Nucleus accumbens (tissue), 56 donors: ENCODE data around the gene GRM1.

ENCODE experiments used
- DNase-seq, 56 donors: peaks; one replicate each; lab custom pipeline; 2025; lab: John Stamatoyannopoulos, UW

The GRM1 gene

DNA sequence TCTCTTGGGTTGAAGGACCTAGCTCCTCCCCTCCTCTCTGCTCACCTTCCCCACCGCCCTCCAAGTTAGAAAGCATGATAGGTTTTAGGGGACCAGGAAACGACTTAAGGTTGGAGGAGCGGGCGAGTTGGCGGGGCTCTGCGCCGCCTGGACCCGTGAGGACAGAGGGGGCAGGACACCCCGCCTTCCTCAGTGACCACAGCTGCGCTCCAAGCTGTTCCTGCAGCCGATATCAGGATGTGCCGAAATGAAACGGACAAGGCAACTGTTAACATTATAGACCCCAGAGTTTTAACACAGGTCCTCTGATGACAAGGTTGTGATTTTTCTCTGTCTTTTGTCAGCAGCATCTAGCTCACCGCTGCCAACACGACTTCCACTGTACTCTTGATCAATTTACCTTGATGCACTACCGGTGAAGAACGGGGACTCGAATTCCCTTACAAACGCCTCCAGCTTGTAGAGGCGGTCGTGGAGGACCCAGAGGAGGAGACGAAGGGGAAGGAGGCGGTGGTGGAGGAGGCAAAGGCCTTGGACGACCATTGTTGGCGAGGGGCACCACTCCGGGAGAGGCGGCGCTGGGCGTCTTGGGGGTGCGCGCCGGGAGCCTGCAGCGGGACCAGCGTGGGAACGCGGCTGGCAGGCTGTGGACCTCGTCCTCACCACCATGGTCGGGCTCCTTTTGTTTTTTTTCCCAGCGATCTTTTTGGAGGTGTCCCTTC lies at the start of gene GRM1:
GRM1 (plus strand) TSS at position 212 of the 722 bp plus-strand sequence; CDS start at position 668, 456 bp downstream.
- peak in 3 of 56 donors; percentile 1 to 7 (median 2) for DNase-seq

DNA sequence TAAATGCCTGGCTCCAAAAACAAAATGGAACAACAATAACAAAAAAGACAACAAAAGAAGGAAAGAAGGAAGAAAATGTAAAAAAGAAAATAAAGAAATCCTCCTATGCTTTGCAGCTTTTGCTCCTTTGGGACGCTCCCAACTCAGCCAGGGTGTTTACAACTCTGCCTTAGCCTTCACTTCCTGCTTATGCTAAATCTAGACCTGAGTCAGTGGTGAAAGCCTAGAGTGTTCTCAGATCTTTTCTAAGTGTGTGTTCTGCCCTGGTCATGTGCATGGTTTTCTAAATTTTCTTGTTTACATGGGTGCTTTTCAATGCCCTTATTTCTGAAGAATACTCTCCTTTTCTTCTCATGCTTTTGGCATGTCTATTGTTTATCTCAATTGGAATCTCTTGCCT lies 19.5 kb upstream of the GRM1 start:
- no peak for DNase-seq

DNA sequence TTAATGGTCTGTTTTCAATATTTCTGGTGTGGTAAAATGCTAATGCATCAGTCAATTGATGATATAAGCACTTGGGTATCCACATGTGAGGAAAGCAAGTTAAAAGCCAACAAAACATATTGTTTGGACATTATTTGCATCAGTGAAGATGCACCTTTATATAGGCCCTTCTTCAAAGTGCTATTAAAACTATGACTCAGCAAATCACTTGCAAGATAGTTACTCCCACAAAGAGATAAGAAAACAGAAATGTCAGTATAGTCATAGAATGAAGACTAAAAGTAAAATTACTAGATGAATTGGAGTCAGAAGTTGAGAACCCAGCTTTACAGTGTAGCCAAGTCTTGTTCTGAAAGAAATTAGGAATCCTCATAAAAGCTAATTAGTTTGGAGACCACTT lies 14.6 kb upstream of the GRM1 start:
- no peak for DNase-seq

GRCh38 chr6:146017672-146018071 lies 11.2 kb upstream of the GRM1 start:
- DNase-seq = no peak

GRCh38 chr6:146026873-146027272 lies 2.0 kb upstream of the GRM1 start:
- no peak for DNase-seq

DNA sequence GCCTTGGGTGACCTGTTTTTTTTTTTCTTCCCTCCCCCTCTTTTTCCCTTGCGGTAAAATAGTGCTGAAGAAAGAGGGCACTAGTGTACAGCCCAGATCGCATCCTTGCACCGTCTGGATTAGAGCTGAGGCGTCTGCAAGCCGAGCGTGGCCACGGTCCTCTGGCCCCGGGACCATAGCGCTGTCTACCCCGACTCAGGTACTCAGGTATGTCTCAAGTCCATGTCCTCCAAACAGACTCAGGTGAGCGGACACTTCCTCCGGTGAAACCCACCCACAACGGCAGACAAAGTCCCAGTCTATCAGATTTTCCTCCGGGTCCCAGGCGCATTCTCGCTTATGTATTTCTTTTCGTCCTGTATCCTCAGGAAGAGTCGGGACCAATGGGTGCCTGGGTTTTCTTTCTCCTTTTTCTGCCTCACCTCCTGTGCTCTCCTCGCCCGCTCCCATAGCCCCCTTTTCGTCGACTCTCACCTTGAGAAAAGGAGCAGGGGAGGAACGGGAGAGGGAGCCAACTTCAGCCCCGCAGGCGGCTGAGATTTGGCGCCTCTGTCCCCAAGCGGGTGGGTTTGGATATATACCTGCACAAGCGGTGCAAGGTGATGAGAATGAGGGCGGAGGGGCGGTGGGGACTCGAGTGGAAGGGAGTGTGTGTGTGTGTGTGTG lies 1.1 kb upstream of the GRM1 start:
- DNase-seq = peak in 16 of 56 donors; percentile 4 to 43 (median 22)

- peak in 18 of 56 donors; percentile 1 to 51 (median 18) for DNase-seq
Measured at GRCh38 chr6:146028252-146028795, 538 bp upstream of the GRM1 start.

DNA sequence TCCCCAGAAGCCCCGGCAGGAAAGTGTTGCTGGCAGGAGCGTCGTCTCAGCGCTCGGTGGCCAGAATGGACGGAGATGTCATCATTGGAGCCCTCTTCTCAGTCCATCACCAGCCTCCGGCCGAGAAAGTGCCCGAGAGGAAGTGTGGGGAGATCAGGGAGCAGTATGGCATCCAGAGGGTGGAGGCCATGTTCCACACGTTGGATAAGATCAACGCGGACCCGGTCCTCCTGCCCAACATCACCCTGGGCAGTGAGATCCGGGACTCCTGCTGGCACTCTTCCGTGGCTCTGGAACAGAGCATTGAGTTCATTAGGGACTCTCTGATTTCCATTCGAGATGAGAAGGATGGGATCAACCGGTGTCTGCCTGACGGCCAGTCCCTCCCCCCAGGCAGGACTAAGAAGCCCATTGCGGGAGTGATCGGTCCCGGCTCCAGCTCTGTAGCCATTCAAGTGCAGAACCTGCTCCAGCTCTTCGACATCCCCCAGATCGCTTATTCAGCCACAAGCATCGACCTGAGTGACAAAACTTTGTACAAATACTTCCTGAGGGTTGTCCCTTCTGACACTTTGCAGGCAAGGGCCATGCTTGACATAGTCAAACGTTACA lies 817 bp downstream of the GRM1 start:
- no peak for DNase-seq

GRCh38 chr6:146032387-146032786 lies 3.5 kb downstream of the GRM1 start:
- no peak for DNase-seq

DNA sequence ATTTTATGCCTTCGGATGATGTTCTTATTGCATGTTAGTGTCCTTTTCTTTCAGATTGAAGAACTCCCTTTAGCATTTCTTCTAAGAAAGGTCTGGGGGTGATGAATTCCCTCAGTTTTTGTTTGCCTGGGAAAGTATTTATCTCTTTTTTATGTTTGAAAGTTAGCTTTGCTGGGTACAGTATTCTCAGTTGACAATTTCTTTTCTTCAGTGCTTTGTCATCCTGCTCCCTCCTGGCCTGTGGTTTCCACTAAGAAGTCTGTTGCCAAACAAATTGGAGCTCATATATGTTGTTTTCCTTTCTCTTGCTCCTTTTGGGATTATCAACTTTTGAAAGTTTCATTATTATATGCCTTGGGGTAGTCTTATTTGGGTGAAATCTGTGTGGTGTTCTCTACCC lies 11.5 kb downstream of the GRM1 start:
- DNase-seq = no peak

- DNase-seq = no peak
Measured at GRCh38 chr6:146041282-146041681, 12.4 kb downstream of the GRM1 start.

GRCh38 chr6:146047371-146047770 lies 18.5 kb downstream of the GRM1 start:
- no peak for DNase-seq

DNA sequence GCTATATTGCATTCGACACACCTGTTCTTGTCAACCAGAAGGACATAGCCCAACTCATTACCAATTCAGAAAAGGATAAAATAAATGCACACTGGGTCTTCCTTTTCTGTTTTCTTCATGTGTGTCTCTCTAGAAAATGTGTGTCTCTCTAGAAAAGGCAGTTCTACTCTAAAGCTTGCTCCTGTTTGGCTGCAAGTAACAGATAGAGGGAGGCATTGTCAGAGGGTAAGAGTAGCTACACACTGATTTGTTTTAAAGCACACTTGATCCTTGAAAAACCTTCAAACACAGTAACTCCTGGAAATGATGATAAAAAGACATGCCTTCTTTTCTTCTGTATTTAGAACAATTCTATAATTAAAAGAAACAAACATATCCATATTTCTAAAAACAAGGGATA lies 21.3 kb downstream of the GRM1 start:
- DNase-seq = no peak

DNA sequence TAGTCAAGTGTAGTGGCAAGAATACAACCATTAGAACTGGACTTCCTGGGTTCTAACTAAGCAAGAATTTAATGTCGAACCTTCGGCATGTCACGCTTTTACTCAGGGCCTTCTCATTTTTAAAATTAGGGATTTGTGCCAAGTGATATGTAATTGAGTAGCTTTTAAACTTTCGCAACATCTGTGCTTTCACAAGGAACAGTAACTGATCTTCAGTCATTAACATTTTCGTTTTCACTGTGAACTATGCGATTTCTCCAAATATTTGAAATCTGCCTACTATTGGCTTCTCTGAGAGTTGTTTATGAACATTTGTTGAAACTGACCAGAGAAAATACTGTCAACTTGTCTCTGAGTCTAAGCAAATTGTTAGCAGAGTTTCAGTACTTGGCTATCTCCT lies 27.6 kb downstream of the GRM1 start:
- DNase-seq = no peak

GRCh38 chr6:146065690-146066089 lies 36.8 kb downstream of the GRM1 start:
- no peak for DNase-seq

- no peak for DNase-seq
Measured at GRCh38 chr6:146066506-146066905, 37.6 kb downstream of the GRM1 start.

- DNase-seq = no peak
Measured at GRCh38 chr6:146071781-146072180, 42.9 kb downstream of the GRM1 start.

GRCh38 chr6:146077992-146078391 lies 49.1 kb downstream of the GRM1 start:
- DNase-seq = no peak

GRCh38 chr6:146087386-146087785 lies 58.5 kb downstream of the GRM1 start:
- no peak for DNase-seq

- no peak for DNase-seq
Measured at GRCh38 chr6:146090474-146090873, 61.6 kb downstream of the GRM1 start.

DNA sequence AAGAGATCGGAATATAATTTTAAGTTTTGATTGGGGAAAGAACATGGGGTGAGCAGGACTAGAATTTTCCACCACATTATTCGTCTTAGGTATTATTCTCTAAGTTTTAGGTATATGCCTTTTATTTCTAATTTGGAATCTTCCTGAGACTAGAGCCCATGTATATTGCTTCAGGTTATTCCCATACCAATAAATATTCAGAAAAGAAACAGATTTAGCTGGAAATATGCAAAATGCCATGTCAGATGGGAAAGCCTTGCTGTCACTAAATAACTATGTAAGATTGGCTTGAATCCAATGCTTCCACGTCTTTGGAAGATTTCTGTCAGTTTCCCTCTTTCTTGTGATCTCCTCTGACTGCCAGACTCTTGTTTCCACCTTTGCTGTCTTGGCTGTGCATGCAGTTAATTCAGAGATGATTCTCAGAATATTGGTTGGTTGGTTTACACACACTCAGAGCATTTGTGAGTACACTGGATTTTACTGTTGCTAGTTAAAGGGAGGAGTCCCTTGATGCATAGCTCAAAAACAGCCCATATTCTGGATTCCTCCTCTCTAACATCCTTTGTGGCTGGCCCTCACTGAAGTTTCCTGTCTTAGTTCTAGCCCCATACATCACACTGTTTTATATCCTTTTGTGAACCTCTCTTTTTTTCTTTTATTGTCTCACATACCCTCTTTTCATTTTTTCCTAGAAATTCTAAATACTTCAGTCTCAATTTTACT lies 64.3 kb downstream of the GRM1 start:
- DNase-seq = no peak
